B cell (primary cell): ENCODE results near the gene ZNF423. TPM values are rescaled to one million over a fixed set of nuclear protein-coding genes. Genes with fewer than 3 reads are reported as not detected.

Source experiments
- ATAC-seq: fragments of 200-7000 bp; cut with Tn5 transposase; one replicate; pipeline ENCODE4 v1.10.0; 2021; ENCODE audit warnings: low read depth, mild to moderate bottlenecking, moderate number of reproducible peaks, moderate library complexity
- CTCF ChIA-PET: fragments of 350-600 bp; sonication (Branson Sonifier 250); formaldehyde crosslinking; loops from one replicate; lab custom pipeline; 2021; ENCODE audit warnings: antibody characterized with exemption, inconsistent platforms; lab: Charles Lee
- POLR2A ChIA-PET: fragments of 350-600 bp; sonication (Branson Sonifier 250); formaldehyde crosslinking; loops from one replicate; lab custom pipeline; 2021; ENCODE audit warnings: antibody characterized with exemption; lab: Charles Lee
- DNase-seq: peaks from one replicate; pipeline ENCODE4 v3.0.0; 2013
- H2AFZ ChIP-seq: 2 replicates; pipeline ENCODE4 v1.6.1; 2012; ENCODE audit warnings: mild to moderate bottlenecking, low read depth, low read length; ENCODE audit not compliant: insufficient read depth, poor library complexity, severe bottlenecking
- H3K27ac ChIP-seq, 2 donors: 1 replicate in 1 of 2; 2 replicates in 1 of 2; pipeline ENCODE4 v1.5.1; 2012 to 2013; ENCODE audit warnings: low read length in 2 of 2, mild to moderate bottlenecking in 2 of 2, moderate library complexity in 1 of 2
- H3K27me3 ChIP-seq, 4 experiments: fragments of 200-600 bp in 1 of 4; sonication (generic) in 1 of 4; replicated peaks in 1 of 4; 1 replicate in 2 of 4; 2 replicates in 2 of 4; pipeline versions ENCODE4 v1.6.1 to v1.7.0; 2013 to 2016; ENCODE audit warnings: low read length in 3 of 4, mild to moderate bottlenecking in 2 of 4, mixed read lengths in 1 of 4, moderate library complexity in 1 of 4; ENCODE audit not compliant: insufficient read depth in 4 of 4, control insufficient read depth in 3 of 4; ENCODE audit errors: control extremely low read depth in 1 of 4
- H3K36me3 ChIP-seq, 2 experiments: replicated peaks in 1 of 2; 1 replicate in 1 of 2; 2 replicates in 1 of 2; pipeline versions ENCODE4 v1.6.1 to v1.7.1; 2013; ENCODE audit warnings: low read length in 1 of 2; ENCODE audit not compliant: insufficient read depth in 2 of 2, control insufficient read depth in 1 of 2; ENCODE audit errors: control extremely low read depth in 1 of 2, extremely low read depth in 1 of 2
- H3K4me1 ChIP-seq, 2 donors: fragments of 200-600 bp in 1 of 2; sonication (generic) in 1 of 2; 1 replicate in 1 of 2; 2 replicates in 1 of 2; pipeline versions ENCODE4 v1.5.1 to v1.6.1; 2013 to 2017; ENCODE audit warnings: low read length in 2 of 2; ENCODE audit not compliant: control insufficient read depth in 2 of 2, insufficient read depth in 2 of 2
- H3K4me2 ChIP-seq: replicated peaks from 2 replicates; pipeline ENCODE3; 2012; ENCODE audit warnings: mild to moderate bottlenecking, low read depth, low read length; ENCODE audit not compliant: poor library complexity, severe bottlenecking
- H3K4me3 ChIP-seq, 5 experiments: fragments of 200-600 bp in 1 of 5; sonication (generic) in 1 of 5; 1 replicate in 3 of 5; 2 replicates in 2 of 5; pipeline versions ENCODE4 v1.5.1 to v1.7.0; 2011 to 2016; ENCODE audit warnings: low read length in 4 of 5, mild to moderate bottlenecking in 4 of 5, low read depth in 2 of 5, control low read depth in 1 of 5, moderate library complexity in 1 of 5; ENCODE audit not compliant: insufficient read depth in 1 of 5; ENCODE audit errors: control extremely low read depth in 1 of 5, extremely low read depth in 1 of 5
- H3K79me2 ChIP-seq: fragments of 200-600 bp; sonication (generic); one replicate; pipeline ENCODE4 v1.6.0; 2016; ENCODE audit warnings: low read length; ENCODE audit not compliant: control insufficient read depth, insufficient read depth
- H3K9ac ChIP-seq: fragments of 200-600 bp; sonication (generic); 2 replicates; pipeline ENCODE4 v1.6.1; 2017; ENCODE audit warnings: mild to moderate bottlenecking, low read length, moderate library complexity
- H3K9me3 ChIP-seq, 3 donors: one replicate each; pipeline versions ENCODE4 v1.6.1 to v1.7.1; 2013; ENCODE audit warnings: low read length in 2 of 3; ENCODE audit not compliant: control insufficient read depth in 2 of 3, insufficient read depth in 1 of 3; ENCODE audit errors: control extremely low read depth in 1 of 3
- H4K20me1 ChIP-seq: 2 replicates; pipeline ENCODE4 v1.6.0; 2012; ENCODE audit warnings: mild to moderate bottlenecking, low read length; ENCODE audit not compliant: insufficient read depth, control insufficient read depth, poor library complexity, severe bottlenecking
- H3K27ac Mint-ChIP-seq: one replicate; pipeline ENCODE4 v1.8.0; 2021; ENCODE audit warnings: mixed read lengths
- H3K27me3 Mint-ChIP-seq: one replicate; pipeline ENCODE4 v1.8.0; 2021; ENCODE audit warnings: mixed read lengths
- H3K4me1 Mint-ChIP-seq: one replicate; pipeline ENCODE4 v1.8.0; 2021; ENCODE audit warnings: mixed read lengths
- H3K4me3 Mint-ChIP-seq: one replicate; pipeline ENCODE4 v1.8.0; 2021; ENCODE audit warnings: mixed read lengths
- H3K9me3 Mint-ChIP-seq: one replicate; pipeline ENCODE4 v1.8.0; 2022; ENCODE audit warnings: mixed read lengths; ENCODE audit not compliant: insufficient read depth
- EZH2 ChIP-seq: IDR thresholded peaks from 2 replicates; pipeline ENCODE4 v1.6.1; 2012; ENCODE audit warnings: borderline replicate concordance, low read depth, mild to moderate bottlenecking, moderate library complexity, low read length; ENCODE audit not compliant: insufficient read depth, poor library complexity, severe bottlenecking
- WGBS: methylation state at CpG from one replicate; pipeline ENCODE4 v1.1.5; 2013; ENCODE audit warnings: missing lambda C conversion rate; ENCODE audit not compliant: insufficient coverage; 5-methylcytosine and 5-hydroxymethylcytosine counted together
- intact Hi-C: fragments of 100-400 bp; cut with micrococcal nuclease; formaldehyde crosslinking; loops from one replicate; pipeline ENCODE4 v1.10.0; 2022
- polyA plus RNA-seq: library from polyadenylated mRNA; depleted of rRNA; stranded (reverse); fragments of >200 nt; gene quantifications from 2 replicates; pipeline ENCODE4 v1.2.3, GENCODE V29; 2012
- total RNA-seq, 2 donors: library from RNA; stranded (reverse); fragments of 120-200 nt in 1 of 2; gene quantifications; 1 replicate in 1 of 2; 2 replicates in 1 of 2; pipeline versions ENCODE4 v1.2.3 to v1.2.4, GENCODE V29; 2013 to 2022
- TF ChIP-seq, protein P1 (sequence below): fragments of 200-600 bp; IDR thresholded peaks from one replicate; pipeline ENCODE4 v1.8.0; 2022; ENCODE audit warnings: antibody characterized with exemption, mild to moderate bottlenecking

The ZNF423 gene
- total and polyA plus RNA-seq, 2 donors (not counting 1 experiment from before 2014, with no cell fraction given) = not detected

DNA sequence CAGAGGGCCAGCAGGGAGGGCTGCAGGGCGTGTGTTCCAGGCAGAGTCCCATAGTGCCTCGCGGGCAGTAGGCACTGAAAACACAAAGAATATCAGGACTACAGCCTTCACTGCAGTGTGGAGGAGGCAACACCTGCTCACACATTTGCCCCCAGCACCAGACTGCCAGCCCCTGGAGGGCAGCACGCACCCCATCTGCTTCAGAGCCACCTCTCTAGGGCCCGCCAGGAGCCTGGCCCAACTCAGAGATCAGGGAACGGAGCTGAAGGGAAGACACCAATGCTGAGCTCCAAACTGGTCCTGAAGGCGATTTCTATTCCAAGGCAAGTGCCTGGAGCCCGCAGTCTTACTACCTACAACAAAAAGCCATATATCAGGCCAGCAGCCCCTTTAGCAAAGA is 130.3 kb downstream of the ZNF423 start:
- H3K4me2 ChIP-seq = no peak overlapping the region
- Mint-ChIP-seq H3K27me3 (no peaks in the 10 kb centered on the region), H3K27ac (no peak overlapping the region), H3K9me3 (peaks cover 8% of the 10 kb centered on the region), H3K4me3 (no peak overlapping the region), H3K4me1 (peaks cover 1% of the 10 kb centered on the region)
- no peaks in the 10 kb centered on the region for H3K27me3 ChIP-seq
- peaks cover 0 to 15% (median 0%) of the 10 kb centered on the region in 3 donors for H3K9me3 ChIP-seq
- intact Hi-C loops = no loop called here
- ChIA-PET POLR2A (no interaction called here), CTCF (no interaction called here)
- WGBS = 91% methylated on average over 8 of the region's 8 CpGs
- H3K79me2 ChIP-seq = no peaks in the 10 kb centered on the region
- H3K4me1 ChIP-seq = no peaks in the 10 kb centered on the region
- no peaks in the 10 kb centered on the region for H4K20me1 ChIP-seq
- no peak overlapping the region for H2AFZ ChIP-seq
- TF ChIP-seq, protein P1, sequence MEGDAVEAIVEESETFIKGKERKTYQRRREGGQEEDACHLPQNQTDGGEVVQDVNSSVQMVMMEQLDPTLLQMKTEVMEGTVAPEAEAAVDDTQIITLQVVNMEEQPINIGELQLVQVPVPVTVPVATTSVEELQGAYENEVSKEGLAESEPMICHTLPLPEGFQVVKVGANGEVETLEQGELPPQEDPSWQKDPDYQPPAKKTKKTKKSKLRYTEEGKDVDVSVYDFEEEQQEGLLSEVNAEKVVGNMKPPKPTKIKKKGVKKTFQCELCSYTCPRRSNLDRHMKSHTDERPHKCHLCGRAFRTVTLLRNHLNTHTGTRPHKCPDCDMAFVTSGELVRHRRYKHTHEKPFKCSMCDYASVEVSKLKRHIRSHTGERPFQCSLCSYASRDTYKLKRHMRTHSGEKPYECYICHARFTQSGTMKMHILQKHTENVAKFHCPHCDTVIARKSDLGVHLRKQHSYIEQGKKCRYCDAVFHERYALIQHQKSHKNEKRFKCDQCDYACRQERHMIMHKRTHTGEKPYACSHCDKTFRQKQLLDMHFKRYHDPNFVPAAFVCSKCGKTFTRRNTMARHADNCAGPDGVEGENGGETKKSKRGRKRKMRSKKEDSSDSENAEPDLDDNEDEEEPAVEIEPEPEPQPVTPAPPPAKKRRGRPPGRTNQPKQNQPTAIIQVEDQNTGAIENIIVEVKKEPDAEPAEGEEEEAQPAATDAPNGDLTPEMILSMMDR = no peak
- TF ChIP-seq EZH2 = no peak
- DNase-seq = no peak
- no peak for ATAC-seq
- H3K9ac ChIP-seq = no peak overlapping the region
- H3K4me3 ChIP-seq = no peak overlapping the region
- H3K36me3 ChIP-seq = no peaks in the 10 kb centered on the region
- H3K27ac ChIP-seq = no peak overlapping the region

DNA sequence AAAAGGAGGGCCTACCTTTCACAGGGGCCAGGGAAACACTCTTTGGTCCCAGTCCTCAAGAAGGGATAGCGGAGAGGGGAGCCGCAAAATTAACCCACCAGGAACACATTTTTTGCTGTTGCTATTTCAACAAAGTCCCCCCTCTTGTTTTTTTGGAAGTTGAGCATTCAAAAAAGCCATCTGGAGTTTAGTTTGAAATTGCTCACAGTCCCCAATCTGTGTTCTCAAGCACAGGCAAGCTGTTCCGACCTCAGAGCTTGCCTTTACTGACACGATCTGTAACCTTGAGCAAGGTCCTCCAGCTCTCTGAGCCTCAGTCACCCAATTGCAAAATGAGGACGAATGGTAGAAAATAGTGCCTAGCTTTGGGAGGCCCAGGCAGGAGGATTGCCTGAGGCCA is 131.1 kb downstream of the ZNF423 start:
- H3K36me3 ChIP-seq = no peaks in the 10 kb centered on the region
- no peaks in the 10 kb centered on the region for H3K27me3 ChIP-seq
- CTCF ChIA-PET = no interaction called here
- no peak overlapping the region for H3K4me3 Mint-ChIP-seq
- H2AFZ ChIP-seq = no peak overlapping the region
- POLR2A ChIA-PET = no interaction called here
- H3K4me2 ChIP-seq = no peak overlapping the region
- WGBS = 79% methylated on average over 3 of the region's 5 CpGs
- H3K4me1 ChIP-seq = no peaks in the 10 kb centered on the region
- no peaks in the 10 kb centered on the region for H3K27me3 Mint-ChIP-seq
- ATAC-seq (no peak), DNase-seq (no peak)
- peaks cover 1% of the 10 kb centered on the region for H3K4me1 Mint-ChIP-seq
- intact Hi-C loops = no loop called here
- TF ChIP-seq, protein P1 = no peak
- no peak for TF ChIP-seq EZH2
- H3K9me3 Mint-ChIP-seq = peaks cover 4% of the 10 kb centered on the region
- H3K4me3 ChIP-seq = no peak overlapping the region
- no peaks in the 10 kb centered on the region for H3K79me2 ChIP-seq
- no peak overlapping the region for H3K9ac ChIP-seq
- H3K27ac ChIP-seq = no peak overlapping the region
- H4K20me1 ChIP-seq = no peaks in the 10 kb centered on the region
- H3K9me3 ChIP-seq = peaks cover 0 to 6% (median 0%) of the 10 kb centered on the region in 3 donors
- no peak overlapping the region for H3K27ac Mint-ChIP-seq
